Effector CD8-positive, alpha-beta T cell (primary cell): ENCODE results near the gene NCAPD3.
A peak's percentile ranks its signal among the peaks of the same experiment; 100 is the strongest.

ENCODE experiments used
- DNase-seq: peaks from one replicate; lab custom pipeline; 2025; lab: John Stamatoyannopoulos, UW

NCAPD3 gene

DNA sequence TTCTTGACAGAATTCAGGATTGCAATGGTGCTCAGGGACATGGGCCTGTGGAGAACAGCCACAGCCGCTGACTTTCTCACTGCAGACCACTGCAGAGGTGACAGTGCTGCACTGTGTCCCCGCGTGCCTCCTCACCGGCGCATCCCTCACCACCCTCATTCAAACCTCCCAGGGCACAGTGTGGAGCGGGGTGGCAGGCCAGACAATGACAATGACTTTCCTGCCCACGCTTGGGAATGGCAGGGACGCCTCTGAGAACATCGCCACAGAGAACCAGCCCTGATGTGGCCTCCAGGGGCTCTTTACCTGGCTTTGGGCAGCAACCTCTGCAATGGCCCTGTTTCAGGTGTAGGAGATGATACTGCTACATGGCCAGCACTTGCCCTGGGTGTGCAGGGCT is 65.7 kb downstream of the NCAPD3 start:
- no peak for DNase-seq

- no peak for DNase-seq
Observed at GRCh38 chr11:134157451-134157850, 66.3 kb downstream of the NCAPD3 start.

GRCh38 chr11:134155946-134156865 is 67.6 kb downstream of the NCAPD3 start:
- no peak for DNase-seq

DNA sequence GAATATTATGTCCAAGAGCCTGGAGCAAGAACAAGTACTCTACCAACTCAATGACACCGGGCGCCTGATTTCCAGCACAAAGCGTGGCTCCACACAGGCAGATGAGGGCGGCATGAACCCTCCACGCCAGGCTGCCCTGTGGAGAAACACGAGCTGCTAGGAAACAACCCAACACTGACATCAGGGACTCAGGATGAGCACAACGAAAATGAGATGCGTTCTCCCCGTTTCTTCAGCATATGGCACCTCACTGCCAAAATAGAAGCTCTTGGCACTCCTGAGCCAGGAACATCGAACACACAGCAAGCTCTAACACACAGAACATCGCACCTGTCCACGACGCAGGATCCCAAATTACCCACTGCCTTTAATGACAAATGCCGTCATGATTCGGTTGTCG is 68.3 kb downstream of the NCAPD3 start:
- no peak for DNase-seq

- DNase-seq = no peak
Observed at GRCh38 chr11:134154441-134154840, 69.3 kb downstream of the NCAPD3 start.

DNA sequence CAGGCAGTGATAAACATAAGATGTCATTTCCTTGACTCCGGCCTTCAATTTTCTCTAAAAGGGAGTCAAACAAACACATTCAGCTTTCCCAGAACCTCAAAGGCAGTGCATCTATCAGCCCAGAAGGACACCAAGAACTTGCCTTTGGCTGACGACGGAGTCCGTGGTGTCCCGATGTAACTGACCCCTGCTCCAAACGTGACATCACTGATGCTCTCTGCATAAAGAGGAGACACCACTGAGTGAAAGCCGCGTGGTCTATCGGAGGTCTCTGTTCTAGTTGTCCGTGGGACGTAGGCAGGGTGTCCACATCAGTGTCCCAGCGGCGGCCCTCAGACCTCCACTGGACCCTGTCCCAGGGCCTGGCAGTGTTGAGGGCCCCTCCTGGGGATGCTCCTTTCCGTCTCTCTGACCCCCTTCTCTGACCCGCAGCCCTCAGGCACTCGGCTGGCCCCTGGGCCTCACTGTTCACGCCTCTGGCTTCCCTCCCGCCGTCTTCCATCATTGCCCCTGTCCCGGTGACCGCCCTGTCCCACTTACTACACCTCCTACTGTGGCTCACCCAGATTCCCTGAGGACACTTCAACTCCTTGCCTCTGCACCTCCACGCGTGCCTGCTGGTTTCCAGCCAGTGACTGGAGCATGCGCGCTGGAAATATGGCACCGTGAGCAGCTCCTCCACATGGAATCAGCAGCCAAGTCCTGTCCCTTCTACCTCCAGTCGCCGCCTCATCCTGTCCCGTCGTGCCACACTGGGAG is 70.4 kb downstream of the NCAPD3 start:
- DNase-seq = no peak

DNA sequence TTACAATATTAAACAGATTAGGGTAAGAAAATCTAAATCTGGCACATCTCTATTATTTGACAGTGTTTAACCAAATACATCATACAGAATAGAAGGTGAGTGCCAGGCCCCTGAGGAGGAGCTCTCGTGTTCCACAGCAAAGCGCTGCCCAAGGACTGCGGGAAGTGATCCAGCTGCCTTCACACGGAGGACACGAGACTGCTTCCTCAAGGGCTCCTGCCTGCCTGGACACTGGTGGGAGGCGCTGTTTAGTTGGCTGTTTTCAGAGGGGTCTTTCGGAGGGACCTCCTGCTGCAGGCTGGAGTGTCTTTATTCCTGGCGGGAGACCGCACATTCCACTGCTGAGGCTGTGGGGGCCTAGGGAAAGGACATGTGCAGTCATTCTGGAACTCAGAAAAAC is 71.1 kb downstream of the NCAPD3 start:
- no peak for DNase-seq

DNA sequence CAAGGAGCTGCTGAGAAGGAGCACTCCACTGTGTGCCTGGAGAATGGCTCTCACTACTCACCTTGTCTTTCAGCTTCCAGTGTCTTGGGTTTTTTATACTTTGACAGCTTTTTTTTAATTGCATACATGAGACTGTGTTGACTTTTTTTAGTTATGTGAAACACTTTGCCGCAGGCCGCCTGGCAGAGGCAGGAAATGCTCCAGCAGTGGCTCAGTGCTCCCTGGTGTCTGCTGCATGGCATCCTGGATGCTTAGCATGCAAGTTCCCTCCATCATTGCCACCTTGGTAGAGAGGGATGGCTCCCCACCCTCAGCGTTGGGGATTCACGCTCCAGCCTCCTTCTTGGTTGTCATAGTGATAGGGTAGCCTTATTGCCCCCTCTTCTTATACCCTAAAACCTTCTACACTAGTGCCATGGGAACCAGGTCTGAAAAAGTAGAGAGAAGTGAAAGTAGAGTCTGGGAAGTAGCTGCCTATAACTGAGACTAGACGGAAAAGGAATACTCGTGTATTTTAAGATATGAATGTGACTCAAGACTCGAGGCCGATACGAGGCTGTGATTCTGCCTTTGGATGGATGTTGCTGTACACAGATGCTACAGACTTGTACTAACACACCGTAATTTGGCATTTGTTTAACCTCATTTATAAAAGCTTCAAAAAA is 72.6 kb downstream of the NCAPD3 start:
- DNase-seq = no peak

DNA sequence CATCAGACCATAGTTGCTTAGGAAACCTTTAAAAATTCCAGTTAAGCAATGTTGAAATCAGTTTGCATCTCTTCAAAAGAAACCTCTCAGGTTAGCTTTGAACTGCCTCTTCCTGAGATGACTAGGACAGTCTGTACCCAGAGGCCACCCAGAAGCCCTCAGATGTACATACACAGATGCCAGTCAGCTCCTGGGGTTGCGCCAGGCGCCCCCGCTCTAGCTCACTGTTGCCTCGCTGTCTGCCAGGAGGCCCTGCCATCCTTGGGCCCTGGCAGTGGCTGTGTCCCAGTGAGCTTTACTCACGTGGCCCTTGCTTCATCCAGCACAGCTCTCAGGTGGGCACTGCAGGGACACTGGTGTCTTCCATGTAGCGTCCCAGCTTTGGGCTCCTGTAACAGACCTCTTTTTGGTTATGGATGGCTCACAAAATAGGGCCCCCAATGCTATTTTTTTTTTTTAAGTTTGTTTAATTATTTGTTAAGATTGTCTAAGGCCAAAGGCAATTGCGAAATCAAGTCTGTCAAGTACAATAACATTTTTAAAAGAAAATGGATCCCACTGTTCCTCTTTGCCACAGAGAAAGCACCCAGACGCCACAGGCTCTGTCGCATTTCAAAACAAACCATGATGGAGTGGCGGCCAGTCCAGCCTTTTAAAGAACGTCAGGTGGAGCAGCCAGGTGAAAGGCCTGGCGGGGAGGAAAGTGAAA is 73.4 kb downstream of the NCAPD3 start:
- no peak for DNase-seq

DNA sequence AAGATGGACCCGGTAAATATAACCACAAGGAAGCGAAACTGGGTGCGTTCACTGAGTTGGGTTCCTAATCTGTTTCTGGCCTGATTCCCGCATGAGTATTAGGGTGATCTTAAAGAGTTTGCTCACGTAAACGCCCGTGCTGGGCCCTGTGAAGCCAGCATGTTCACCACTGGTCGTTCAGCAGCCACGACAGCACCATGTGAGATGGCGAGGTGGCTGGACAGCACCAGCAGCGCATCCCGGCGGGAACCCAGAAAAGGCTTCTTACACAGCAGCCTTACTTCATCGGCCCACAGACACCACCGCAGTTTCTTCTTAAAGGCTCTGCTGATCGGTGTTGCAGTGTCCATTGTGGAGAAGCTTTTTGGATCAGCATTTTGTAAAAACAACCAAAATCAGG is 74.4 kb downstream of the NCAPD3 start:
- no peak for DNase-seq

GRCh38 chr11:134146598-134146997 is 77.2 kb downstream of the NCAPD3 start:
- no peak for DNase-seq

DNA sequence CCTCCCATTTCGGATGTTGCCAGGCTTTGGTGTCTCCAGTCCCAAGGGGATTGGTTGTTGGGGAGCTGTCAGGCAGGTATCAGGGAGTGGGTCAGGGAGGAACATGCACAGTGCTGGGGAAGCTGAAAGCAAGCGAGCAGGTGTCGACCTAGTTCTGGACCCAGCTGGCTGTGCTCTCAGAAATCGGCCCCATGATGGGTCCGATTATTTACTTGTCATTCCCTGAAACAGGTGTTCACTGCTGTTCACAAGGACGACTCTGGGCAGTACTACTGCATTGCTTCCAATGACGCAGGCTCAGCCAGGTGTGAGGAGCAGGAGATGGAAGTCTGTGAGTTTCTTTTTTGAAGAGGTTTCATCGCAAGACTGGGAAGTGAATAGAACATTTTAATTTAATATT is 78.1 kb downstream of the NCAPD3 start:
- no peak for DNase-seq

GRCh38 chr11:134144744-134145143 is 79.0 kb downstream of the NCAPD3 start:
- DNase-seq = no peak

GRCh38 chr11:134143801-134144200 is 80.0 kb downstream of the NCAPD3 start:
- no peak for DNase-seq

GRCh38 chr11:134142536-134142935 is 81.2 kb downstream of the NCAPD3 start:
- no peak for DNase-seq

DNA sequence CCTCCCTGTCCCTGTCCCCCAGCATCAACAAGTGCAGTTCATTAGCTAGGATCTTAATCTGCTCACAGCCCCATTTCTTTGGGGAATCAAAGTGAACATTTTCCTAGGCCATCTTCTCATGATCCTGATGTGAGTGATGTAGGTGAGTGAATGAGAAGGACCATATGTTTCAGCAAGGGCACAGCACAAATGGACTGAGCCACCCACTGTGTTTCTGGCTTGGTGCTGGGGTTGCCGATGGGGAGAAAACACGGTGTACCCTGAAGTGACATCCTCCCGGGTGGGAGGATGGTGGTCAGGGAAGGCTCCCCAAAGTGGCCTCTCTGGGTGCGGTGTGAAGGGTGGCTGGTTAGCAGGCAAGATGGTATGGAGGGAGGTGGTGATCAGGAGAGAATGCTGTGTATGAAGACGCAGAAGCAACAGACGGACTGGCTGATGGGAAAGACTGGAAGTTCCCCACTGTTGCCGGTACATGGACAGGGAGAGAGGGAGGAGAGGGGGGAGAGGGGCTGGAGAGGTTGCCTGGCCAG is 82.7 kb downstream of the NCAPD3 start:
- no peak for DNase-seq

GRCh38 chr11:134139873-134140331 is 83.9 kb downstream of the NCAPD3 start:
- DNase-seq = peak; percentile 5

DNA sequence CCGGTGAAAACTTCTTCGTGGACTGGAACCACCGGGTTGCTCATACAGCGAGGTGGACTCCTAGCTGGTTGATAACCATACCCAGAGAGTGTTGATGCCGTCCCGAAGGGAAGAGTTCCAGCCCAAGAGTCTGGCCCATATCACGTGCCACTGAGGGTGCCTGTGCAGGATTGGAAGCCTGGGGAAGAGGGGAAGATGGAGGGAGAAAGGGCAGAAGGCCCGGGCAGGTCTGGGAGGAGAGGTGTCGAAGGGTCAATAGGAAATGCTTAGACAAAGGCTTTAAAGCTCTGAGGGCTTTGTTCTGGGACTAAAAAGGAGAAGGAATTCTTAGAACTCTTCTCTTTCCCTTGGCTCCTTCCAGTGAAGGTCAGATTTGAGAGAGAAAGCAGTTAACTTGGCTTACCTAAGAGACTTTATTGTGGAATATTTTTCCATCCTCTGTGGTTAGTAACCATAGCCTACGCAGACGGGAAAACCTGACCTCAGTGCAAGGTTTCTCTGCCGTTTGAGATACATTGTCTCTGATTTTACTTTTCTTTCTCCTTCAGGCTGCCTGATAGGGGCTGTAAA is 84.4 kb downstream of the NCAPD3 start:
- DNase-seq = no peak

- DNase-seq = no peak
Observed at GRCh38 chr11:134138376-134138775, 85.4 kb downstream of the NCAPD3 start.

- no peak for DNase-seq
Observed at GRCh38 chr11:134134167-134134566, 89.6 kb downstream of the NCAPD3 start.

- DNase-seq = no peak
Observed at GRCh38 chr11:134132808-134133207, 91.0 kb downstream of the NCAPD3 start.
